Measurements from ENCODE around the gene CLSTN3.
"Not testable (repeated sequence)": the region's sequence is repeated elsewhere in the genome, so short reads cannot be mapped to it uniquely, and the experiment has no call there.

Gene CLSTN3

GRCh38 chr12:7106082-7106481 lies 24.1 kb upstream of the CLSTN3 start:
- no peak for DNase-seq

GRCh38 chr12:7107181-7107580 lies 23.0 kb upstream of the CLSTN3 start:
- not testable (repeated sequence) for DNase-seq

- no peak for DNase-seq
These were observed 22.6 kb upstream of the CLSTN3 start for GRCh38 chr12:7107636-7108002.

GRCh38 chr12:7108003-7108795 lies 22.0 kb upstream of the CLSTN3 start:
- DNase-seq: peak; percentile 65 to 69

- peak; percentile 91 for DNase-seq
These were observed 21.2 kb upstream of the CLSTN3 start, which contains the start of gene C1RL for GRCh38 chr12:7108796-7109571. Gene C1RL, minus strand, starts transcription at chr12:7109214. Its CDS starts 34 bp downstream, at chr12:7109180.

GRCh38 chr12:7109572-7109920 lies 20.6 kb upstream of the CLSTN3 start:
- DNase-seq: no peak

GRCh38 chr12:7110661-7111060 lies 19.5 kb upstream of the CLSTN3 start:
- DNase-seq: no peak

GRCh38 chr12:7112041-7112440 lies 18.1 kb upstream of the CLSTN3 start:
- DNase-seq: no peak

- DNase-seq: peak; percentile 33 to 45
These were observed 16.7 kb upstream of the CLSTN3 start for GRCh38 chr12:7113389-7113871.

- no peak for DNase-seq
These were observed 16.2 kb upstream of the CLSTN3 start for GRCh38 chr12:7114008-7114407.

GRCh38 chr12:7114851-7115250 lies 15.3 kb upstream of the CLSTN3 start:
- DNase-seq: no peak

GRCh38 chr12:7116196-7116595 lies 14.0 kb upstream of the CLSTN3 start:
- no peak for DNase-seq

- no peak for DNase-seq
These were observed 13.3 kb upstream of the CLSTN3 start for GRCh38 chr12:7116916-7117315.

- DNase-seq: no peak
These were observed 12.5 kb upstream of the CLSTN3 start for GRCh38 chr12:7117670-7118069.

- DNase-seq: no peak
These were observed 11.3 kb upstream of the CLSTN3 start for GRCh38 chr12:7118881-7119280.

GRCh38 chr12:7120166-7120565 lies 10.0 kb upstream of the CLSTN3 start:
- no peak for DNase-seq

- no peak for DNase-seq
These were observed 8.8 kb upstream of the CLSTN3 start for GRCh38 chr12:7121324-7121723.

GRCh38 chr12:7122811-7123769 lies 7.1 kb upstream of the CLSTN3 start:
- no peak for DNase-seq

- DNase-seq: no peak
These were observed 6.2 kb upstream of the CLSTN3 start for GRCh38 chr12:7123806-7124522.

- no peak for DNase-seq
These were observed 4.4 kb upstream of the CLSTN3 start for GRCh38 chr12:7125632-7126227.

GRCh38 chr12:7127916-7128626 lies 2.1 kb upstream of the CLSTN3 start:
- no peak for DNase-seq
